Putamen (tissue), 1 donor: ENCODE measurements around the gene SAMD9L.
"Not testable (repeated sequence)": the region's sequence is repeated elsewhere in the genome, so short reads cannot be mapped to it uniquely, and the experiment has no call there.

Source experiments
- DNase-seq: peaks from one replicate; pipeline ENCODE4 v3.0.0-alpha.2; 2016; ENCODE audit warnings: low spot score

Gene SAMD9L

DNA sequence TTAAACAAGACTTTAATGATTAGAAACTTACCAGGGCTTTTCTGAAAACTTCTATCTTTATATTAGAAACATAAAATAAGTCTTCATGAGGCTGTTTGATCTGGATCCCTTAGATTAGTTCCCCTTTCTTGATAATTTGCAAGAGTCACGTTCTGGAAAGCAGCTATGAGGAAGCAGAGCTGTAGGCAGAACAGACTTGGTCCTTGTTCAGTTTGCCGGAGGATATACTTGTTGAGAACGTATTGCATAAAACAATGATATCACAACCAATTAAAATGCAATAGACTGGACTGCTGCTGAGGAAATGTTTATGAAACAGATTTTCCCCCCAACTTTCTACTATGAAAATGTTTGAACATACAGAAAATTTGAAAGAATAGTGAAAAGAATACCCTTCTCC is 2.8 kb downstream of the SAMD9L start:
- DNase-seq = no peak

DNA sequence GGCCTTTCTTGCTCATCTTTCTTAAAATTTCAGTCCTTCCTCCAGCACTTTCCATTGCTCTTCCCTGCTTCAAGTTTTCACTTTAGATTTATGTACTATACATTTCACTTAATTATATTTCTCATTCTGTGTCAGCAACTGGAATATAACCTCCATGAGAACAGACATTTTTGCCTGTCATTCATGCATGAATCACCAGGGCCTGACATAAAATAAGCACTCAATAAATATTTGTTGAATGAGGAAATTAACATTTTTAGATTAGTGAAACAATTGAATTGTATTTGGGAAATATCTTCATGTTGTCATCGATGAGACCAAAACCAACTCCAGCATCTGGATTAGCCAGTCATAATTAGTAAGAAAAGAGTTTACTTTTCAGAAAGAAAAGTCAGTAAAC is 6.1 kb downstream of the SAMD9L start:
- DNase-seq = no peak

DNA sequence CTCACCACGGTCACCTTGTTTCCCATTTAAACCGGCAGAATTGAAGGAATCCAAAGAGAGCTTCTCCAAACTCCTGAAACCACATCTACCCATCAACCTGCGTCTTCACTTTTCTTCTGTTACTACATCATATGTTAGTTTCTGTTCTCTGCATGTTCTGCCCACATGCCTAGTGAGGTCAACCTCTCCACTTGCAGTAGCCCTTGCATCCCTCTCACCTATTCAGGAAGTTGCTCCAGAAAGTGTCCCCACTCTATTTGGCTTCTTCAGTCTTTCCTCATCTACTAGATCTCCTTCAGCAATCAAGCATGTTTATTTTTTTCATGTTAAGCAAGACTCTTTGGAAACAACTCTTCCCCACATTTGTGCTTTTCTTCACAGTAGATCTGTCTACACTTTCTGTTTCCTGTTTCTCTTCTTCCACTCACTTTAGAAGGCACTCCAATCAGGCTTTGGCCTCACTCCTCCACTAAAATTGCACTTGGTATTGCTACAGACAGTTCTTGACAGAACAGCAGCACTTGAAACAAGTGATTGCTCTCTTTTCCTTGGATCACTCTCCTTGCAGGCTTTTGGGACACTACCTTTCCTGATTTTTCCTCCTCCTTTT is 7.5 kb downstream of the SAMD9L start:
- DNase-seq = no peak

DNA sequence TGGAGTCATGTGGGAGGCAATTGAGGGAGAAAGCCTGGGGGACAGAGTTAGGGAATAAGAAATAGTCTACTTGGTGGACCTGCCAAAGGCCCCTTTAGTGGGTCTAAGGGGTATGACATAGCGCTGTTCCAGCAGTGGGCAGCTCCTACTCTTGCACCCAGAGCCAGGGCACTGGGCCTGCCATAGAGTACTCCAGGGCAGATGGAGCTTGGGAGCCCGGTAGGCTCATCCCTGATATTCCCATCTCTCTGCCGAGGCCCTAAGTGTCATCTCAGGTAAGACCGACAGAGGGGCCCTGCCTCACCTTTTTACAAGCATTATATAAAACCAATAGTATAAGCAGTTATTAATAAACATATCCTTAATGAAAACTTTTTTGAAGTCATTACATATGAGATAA is 9.6 kb downstream of the SAMD9L start:
- DNase-seq = no peak

DNA sequence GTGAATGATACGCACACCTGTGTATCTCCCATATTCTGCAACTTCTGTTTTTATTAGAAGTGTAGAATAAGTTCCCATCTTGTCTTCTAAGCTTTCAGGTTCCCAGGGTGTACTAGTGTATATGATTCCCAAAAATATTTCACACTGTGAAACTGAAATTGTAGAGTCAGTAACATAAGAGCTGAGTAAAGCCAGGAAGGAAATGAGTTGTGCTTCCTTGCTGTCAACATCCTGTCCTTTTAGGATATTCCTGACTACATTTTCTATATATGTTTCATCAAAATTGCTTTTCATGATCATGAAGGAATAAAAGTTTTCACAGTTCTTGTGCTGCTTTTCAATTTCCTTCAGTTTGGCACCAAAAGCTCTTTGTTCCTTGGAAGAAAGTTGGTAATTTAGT is 15.2 kb downstream of the SAMD9L start:
- DNase-seq = no peak

DNA sequence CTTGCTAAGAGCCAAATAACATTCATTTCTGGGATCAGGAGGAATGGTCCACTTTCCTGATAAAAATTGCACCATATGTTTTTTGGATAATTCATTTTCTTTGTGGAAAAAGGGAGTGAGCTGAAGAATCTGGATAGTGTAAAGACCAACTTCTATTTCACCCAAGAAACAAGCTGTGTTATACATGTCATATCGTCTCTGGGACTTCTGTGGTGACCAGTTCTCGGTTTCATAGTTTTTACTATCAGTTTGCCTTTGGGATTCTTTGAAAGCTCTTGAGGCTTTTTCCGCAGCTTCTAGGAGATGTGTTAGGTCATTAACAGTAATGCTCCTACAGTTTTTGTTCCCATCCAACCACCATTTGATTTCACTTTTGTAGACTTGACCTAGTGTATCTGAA is 16.0 kb downstream of the SAMD9L start:
- no peak for DNase-seq

DNA sequence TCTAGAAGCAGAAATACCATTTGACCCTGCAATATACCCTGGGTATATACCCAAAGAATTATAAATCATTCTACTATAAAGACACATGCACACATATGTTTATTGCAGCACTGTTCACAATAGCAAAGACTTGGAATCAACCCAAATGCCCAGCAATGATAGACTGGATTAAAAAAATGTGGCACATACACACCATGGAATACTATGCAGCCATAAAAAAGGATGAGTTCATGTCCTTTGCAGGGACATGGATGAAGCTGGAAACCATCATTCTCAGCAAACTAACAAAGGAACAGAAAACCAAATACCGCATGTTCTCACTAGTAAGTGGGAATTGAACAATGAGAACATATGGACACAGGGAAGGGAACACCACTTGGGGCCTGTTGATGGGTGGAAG is 21.2 kb downstream of the SAMD9L start:
- not testable (repeated sequence) for DNase-seq

DNA sequence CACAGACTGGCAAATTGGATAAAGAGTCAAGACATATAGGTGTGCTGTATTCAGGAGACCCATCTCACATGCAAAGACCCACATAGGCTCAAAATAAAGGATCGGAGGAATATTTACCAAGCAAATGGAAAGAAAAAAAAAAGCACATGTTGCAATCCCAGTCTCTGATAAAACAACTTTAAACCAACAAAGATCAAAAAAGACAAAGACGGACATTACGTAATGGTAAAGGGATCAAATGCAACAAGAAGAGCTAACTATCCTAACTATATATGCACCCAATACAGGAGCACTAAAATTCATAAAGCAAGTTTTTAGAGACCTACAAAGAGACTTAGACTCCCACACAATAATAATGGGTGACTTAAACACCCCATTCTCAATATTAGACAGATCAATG is 24.7 kb downstream of the SAMD9L start:
- DNase-seq = not testable (repeated sequence)

DNA sequence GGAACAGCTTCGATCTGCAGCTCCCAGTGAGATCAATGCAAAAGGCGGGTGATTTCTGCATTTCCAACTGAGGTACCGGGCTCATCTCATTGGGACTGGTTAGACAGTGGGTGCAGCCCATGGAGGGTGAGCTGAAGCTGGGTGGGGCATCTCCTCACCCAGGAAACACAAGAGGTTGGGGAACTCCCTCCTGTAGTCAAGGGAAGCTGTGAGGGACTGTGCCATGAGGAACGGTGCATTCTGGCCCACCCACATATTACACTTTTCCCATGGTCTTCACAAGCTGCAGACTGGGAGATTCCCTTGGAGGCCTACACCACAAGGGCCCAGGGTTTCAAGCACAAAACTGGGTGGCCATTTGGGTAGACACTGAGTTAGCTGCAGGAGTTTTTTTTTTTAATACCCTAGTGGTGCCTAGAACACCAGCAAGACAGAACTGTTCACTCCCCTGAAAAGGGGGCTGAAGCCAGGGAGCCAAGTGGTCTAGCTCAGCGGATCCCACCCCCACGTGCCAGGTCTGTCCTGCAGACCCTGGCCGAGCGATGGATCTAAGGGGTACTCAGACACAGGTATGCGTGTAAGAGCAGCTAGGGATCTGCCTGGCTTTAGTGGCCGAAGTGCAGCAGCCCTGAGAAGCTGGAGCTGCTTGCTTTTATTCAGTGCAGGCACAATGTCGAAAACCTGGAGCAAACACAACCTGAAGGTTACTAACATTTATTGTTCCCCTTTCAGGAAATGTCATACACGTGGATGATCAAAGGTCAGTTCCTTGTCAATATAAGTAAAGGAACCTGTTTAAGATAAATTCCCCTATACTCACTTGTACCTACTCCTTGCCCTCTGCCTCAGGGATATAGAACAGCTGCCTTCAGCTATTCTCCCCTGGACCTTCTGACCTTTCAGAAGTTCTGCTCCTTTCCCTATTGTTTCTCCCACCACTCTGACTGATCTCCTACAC is 27.3 kb downstream of the SAMD9L start:
- DNase-seq = no peak

DNA sequence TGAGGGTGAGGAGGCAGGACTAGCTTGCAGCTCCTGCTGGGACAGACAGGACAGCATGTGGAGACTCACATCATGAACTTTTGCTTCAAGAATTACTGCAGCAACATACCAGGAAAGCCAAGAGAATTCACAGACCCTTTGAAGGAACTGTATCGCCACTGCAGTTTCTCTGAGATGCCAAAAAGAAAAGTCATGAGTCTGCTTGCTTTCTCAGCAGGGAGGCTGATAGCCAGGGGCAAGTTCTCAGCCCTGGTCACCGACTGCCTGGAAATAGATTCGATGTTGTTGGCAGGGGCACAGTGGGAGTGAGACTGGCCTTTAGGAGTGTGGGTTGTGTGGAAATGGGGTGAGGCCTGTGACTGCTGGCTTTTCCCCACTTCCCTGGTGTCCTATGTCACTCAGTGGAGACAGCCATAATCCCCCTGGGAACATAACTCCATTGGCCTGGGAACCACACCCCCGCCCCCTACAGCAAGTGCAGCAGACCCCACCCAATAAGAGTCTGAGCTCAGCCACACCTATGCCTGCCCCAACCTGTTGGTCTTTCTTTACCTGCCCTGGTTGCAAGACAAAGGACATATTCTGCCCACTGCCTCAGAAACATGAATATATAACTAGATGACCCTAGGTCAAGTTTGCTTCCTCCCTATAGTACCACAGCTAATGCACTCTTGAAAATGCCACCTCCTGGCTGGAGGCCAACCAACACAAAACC is 28.8 kb downstream of the SAMD9L start:
- no peak for DNase-seq

DNA sequence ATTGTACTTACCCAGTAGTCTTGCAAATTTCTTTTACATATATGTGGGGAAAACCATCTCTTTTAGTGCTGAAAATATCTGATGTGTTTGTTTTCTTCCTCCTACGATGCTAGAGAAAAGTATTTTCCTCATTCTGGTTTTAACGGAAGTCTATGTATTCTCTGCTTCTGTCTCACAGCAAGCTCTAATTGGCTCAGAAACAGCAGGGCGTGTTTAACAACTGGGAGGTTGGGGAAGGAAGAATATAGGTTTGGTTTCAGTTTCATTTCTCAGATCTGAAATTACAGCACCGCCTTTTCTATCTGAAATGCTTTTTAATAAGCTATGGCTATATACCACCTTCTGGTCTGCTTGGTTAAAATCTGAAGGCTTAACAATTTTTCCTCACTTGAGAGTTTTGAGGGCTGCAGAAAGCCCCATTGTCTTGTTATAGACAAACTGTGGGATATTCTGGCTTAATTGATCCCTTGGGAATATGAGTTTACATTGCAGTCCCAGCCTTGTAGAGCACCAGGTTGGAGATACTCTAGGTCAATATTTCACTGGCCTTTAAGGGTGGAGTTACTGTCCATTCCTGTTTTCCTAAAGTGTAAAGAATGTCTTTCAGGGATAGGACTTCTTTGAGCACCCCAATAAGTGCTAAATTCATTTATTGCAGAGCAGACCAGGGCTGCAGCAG is 30.2 kb downstream of the SAMD9L start, which contains the start of gene SAMD9:
TSS of gene SAMD9 (minus strand) at position 128 of the 679 bp plus-strand sequence. CDS start 11,882 bp downstream, outside the sequence.
- peak; percentile 37 for DNase-seq

DNA sequence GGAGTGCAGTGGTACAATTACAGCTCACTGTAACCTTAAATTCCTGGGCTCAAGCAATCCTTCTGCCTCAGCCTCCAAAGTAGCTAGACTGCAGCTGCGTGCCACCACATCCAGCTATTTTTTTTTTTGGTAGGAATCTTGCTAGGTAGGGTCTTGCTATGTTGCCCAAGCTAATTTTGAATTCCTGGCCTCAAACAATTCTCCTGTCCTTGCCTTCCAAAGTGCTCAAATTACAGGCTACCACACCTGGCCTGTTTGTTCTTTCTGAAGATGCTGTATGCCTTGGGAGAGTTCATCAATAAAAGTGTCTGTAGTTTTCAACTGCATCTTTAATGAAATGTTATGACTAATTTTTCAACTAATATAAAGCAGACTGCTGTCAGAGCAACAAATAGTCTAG is 30.9 kb downstream of the SAMD9L start:
- DNase-seq = no peak

DNA sequence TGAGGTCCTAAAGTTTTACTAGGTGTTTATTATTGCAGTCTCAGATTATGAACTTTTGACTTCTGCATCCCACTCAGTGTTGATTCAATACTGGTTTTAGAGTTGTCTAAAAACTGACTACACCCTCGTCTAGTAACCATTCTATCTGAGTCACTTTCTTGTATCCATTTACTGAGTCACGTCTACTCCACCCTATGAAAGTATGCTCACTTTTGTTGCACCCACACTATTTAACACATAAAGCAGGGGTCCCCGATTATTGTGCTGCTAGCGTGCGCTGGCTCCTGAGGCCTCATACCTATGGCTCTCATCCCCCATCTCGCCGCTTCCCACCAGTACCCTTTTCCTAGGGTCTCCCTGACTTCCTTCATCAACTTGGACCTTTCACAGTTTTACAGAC is 32.4 kb downstream of the SAMD9L start:
- no peak for DNase-seq

DNA sequence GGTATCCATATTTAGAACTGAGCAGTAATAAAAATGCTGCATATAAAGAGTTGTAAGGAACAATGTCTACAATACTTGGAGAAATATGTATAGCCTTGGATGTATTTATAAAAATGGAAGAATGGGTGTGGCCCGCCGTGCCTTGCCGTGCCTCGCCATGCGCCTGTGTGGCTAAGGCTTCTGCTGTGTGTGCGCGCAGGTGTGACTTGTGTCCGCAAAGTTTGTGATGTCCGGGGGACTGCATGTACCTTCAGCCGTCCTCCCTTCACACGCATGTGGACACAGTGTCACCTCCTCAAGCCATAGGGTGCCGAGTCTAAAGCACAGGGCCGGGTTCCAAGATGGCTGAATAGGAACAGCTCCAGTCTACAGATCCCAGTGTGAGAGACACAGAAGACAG is 40.2 kb downstream of the SAMD9L start:
- DNase-seq = no peak

DNA sequence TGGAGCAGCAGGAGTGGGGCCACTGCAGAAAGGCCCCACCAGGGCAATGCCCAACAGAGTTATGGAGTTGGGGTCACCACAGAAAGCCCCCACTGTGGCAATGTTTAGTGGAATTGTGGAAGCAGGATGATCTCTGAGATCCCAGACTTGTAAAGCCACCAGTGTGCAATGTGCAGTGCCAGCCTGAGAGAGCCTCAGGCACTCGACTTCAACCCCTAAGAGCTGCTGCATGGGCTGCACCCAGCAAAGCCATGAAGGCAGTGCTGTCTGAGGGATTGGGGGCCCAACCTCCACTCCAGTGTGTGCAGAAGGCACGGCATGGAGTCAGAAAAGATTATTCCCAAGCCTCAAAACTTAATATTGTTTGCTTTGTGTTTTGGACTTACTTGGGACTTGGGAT is 50.8 kb downstream of the SAMD9L start:
- no peak for DNase-seq

DNA sequence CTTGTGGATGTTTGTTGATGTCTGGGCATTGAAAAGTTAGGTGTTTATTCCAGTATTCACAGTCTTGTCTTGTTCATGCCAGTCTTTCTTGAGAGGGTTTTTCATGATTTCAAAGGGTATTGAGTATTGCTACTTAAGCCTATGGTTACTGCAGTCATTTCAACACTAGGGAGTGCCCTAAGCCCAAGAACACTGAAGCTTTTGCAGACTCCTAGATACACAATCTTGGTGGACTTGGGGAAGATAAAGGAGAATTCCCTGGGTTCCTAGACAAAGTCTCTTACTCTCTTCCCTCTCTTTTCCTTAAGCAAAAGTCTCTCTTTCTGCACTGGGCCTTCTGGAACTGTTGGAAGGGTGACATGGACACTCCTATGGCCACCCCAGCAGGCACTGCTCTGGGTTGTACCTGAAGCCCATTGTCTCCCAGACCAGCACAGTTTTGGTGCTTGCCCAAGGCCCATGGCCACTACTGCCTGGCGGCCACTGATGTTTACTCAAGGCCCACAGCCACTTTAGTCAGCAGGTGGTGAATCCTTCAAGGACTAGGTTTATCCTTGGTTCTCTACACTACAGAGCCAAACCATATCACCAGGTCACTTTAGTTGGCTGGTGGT is 55.3 kb downstream of the SAMD9L start:
- DNase-seq = no peak
